ENCODE results near the gene BMP5.

Gene BMP5

GRCh38 chr6:55705451-55706440, 169.6 kb downstream of the BMP5 start:
- DNase-seq, result no peak

GRCh38 chr6:55704421-55704820, 171.0 kb downstream of the BMP5 start:
- DNase-seq, result no peak
